Measurements from ENCODE around the gene CCDC146.
"Not testable (repeated sequence)": the region's sequence is repeated elsewhere in the genome, so short reads cannot be mapped to it uniquely, and the experiment has no call there.

GRCh38 chr7:77082192-77082591, 40.2 kb upstream of the CCDC146 start:
- TF ChIP-seq, protein P1, sequence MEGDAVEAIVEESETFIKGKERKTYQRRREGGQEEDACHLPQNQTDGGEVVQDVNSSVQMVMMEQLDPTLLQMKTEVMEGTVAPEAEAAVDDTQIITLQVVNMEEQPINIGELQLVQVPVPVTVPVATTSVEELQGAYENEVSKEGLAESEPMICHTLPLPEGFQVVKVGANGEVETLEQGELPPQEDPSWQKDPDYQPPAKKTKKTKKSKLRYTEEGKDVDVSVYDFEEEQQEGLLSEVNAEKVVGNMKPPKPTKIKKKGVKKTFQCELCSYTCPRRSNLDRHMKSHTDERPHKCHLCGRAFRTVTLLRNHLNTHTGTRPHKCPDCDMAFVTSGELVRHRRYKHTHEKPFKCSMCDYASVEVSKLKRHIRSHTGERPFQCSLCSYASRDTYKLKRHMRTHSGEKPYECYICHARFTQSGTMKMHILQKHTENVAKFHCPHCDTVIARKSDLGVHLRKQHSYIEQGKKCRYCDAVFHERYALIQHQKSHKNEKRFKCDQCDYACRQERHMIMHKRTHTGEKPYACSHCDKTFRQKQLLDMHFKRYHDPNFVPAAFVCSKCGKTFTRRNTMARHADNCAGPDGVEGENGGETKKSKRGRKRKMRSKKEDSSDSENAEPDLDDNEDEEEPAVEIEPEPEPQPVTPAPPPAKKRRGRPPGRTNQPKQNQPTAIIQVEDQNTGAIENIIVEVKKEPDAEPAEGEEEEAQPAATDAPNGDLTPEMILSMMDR (IDR thresholded peaks at IDR 0.05): not testable (repeated sequence)
- TF ChIP-seq POLR2AphosphoS5 (IDR thresholded peaks at IDR 0.05): not testable (repeated sequence)

All from upper lobe of left lung (tissue), 4 donors.